K562 (cell line): ENCODE results near the gene SLC22A4. TPM values are rescaled to one million over a fixed set of nuclear protein-coding genes. Genes with fewer than 3 reads are reported as not detected.

Experiments
- ATAC-seq: fragments of 200-7000 bp; cut with Tn5 transposase; 3 replicates; pipeline ENCODE4 v1.9.1; 2020; ENCODE audit warnings: moderate library complexity
- BruUV-seq: library from RNA; stranded (reverse); fragments of 400-500 nt; replicated peaks from 2 replicates; lab custom pipeline; 2021; lab: Mats Ljungman, UMichigan
- CTCF ChIA-PET: fragments of 300-600 bp; formaldehyde crosslinking; extraction: SDS; loops from one replicate; lab custom pipeline; 2021; ENCODE audit warnings: low intra/inter-chr PET ratio; lab: Yijun Ruan, JAX
- POLR2A ChIA-PET: fragments of 300-600, 350-650 bp; sonication (Branson Sonifier 250); formaldehyde crosslinking; extraction: SDS; loops from one replicate; lab custom pipeline; 2021; ENCODE audit warnings: antibody characterized with exemption, inconsistent platforms; lab: Yijun Ruan, JAX
- DNase-seq, 4 experiments: peaks; one replicate each; pipeline versions ENCODE4 v3.0.0 to v3.0.0-alpha.2; 2011 to 2018; ENCODE audit warnings: low spot score in 3 of 4, mixed read lengths in 3 of 4; ENCODE audit errors: extremely low read depth in 1 of 4
- FAIRE-seq: peaks from 2 replicates; lab custom pipeline; 2011; peaks lifted over from hg19 to GRCh38; lab: Jason Lieb, UNC
- H2AFZ ChIP-seq: 2 replicates; pipeline ENCODE4 v1.6.0; 2011; ENCODE audit warnings: low read depth, low read length, control low read depth, inconsistent platforms
- H3K27ac ChIP-seq: fragments of 200-600 bp; 3 replicates; pipeline ENCODE4 v1.8.0; 2011; ENCODE audit warnings: low read depth, mild to moderate bottlenecking, control low read depth, inconsistent platforms, low read length, moderate library complexity, mixed read lengths; ENCODE audit errors: extremely low read depth
- H3K27me3 ChIP-seq, 2 experiments: fragments of 300-600 bp in 1 of 2; 2 replicates in 1 of 2; 3 replicates in 1 of 2; pipeline versions ENCODE4 v1.6.0 to v1.8.0; 2011; ENCODE audit warnings: inconsistent platforms in 2 of 2, low read length in 2 of 2, mild to moderate bottlenecking in 1 of 2, mixed read lengths in 1 of 2, moderate library complexity in 1 of 2; ENCODE audit not compliant: control insufficient read depth in 2 of 2, insufficient read depth in 2 of 2
- H3K36me3 ChIP-seq: fragments of 300-600 bp; 3 replicates; pipeline ENCODE4 v1.8.0; 2011; ENCODE audit warnings: mild to moderate bottlenecking, low read length, inconsistent platforms; ENCODE audit not compliant: control insufficient read depth, insufficient read depth
- H3K4me1 ChIP-seq, 2 experiments: fragments of 200-600 bp in 1 of 2; replicated peaks in 1 of 2; 2 replicates in 1 of 2; 3 replicates in 1 of 2; pipeline versions ENCODE4 v1.5.1 to v1.8.0; 2011; ENCODE audit warnings: inconsistent platforms in 2 of 2, low read length in 2 of 2, mild to moderate bottlenecking in 1 of 2, mixed read lengths in 1 of 2, moderate library complexity in 1 of 2; ENCODE audit not compliant: control insufficient read depth in 2 of 2, insufficient read depth in 2 of 2
- H3K4me2 ChIP-seq: 2 replicates; pipeline ENCODE4 v1.6.1; 2011; ENCODE audit warnings: low read length, control low read depth, inconsistent platforms, mixed read lengths; ENCODE audit not compliant: insufficient read depth
- H3K4me3 ChIP-seq: fragments of 200-600 bp; sonication (generic), shearing (Covaris generic); 2 replicates; pipeline ENCODE4 v1.5.1; 2016; ENCODE audit warnings: control low read depth, inconsistent platforms
- H3K79me2 ChIP-seq: fragments of 200-600 bp; 3 replicates; pipeline ENCODE4 v1.8.0; 2011; ENCODE audit warnings: low read length, inconsistent platforms; ENCODE audit not compliant: control insufficient read depth, insufficient read depth
- H3K9ac ChIP-seq, 2 experiments: 2 replicates each; pipeline versions ENCODE4 v1.6.0 to v1.6.1; 2011; ENCODE audit warnings: low read depth in 2 of 2, low read length in 2 of 2, control low read depth in 1 of 2, inconsistent platforms in 1 of 2, mild to moderate bottlenecking in 1 of 2, mixed read lengths in 1 of 2; ENCODE audit not compliant: insufficient read depth in 1 of 2
- H3K9me1 ChIP-seq: one replicate; pipeline ENCODE4 v1.6.0; 2011; ENCODE audit warnings: inconsistent platforms, mild to moderate bottlenecking, low read length, moderate library complexity; ENCODE audit not compliant: control insufficient read depth, insufficient read depth
- H3K9me3 ChIP-seq: replicated peaks from 2 replicates; pipeline ENCODE4 v1.5.1; 2011; ENCODE audit warnings: low read depth, low read length, inconsistent platforms; ENCODE audit not compliant: control insufficient read depth, insufficient read depth
- H4K20me1 ChIP-seq: replicated peaks from 2 replicates; pipeline ENCODE4 v1.6.1; 2011; ENCODE audit warnings: low read length, inconsistent platforms, mixed read lengths; ENCODE audit not compliant: control insufficient read depth, insufficient read depth
- CREB5 ChIP-seq: fragments of 250-450 bp; sonication (Bioruptor Pico); IDR thresholded peaks from 2 replicates; pipeline ENCODE4 v1.5.0; 2020; ENCODE audit warnings: mild to moderate bottlenecking
- HDGF ChIP-seq: fragments of 450-650 bp; IDR thresholded peaks from 2 replicates; pipeline ENCODE4 v1.6.1; 2016
- RAD51 ChIP-seq: fragments of 450-650 bp; IDR thresholded peaks from 2 replicates; pipeline ENCODE4 v1.7.1; 2016; ENCODE audit warnings: low read depth, mild to moderate bottlenecking, borderline replicate concordance
- SOX6 ChIP-seq: fragments of 450-650 bp; IDR thresholded peaks from 2 replicates; pipeline ENCODE4 v1.6.1; 2014; ENCODE audit warnings: mild to moderate bottlenecking
- SRSF7 ChIP-seq: fragments of 200-400 bp; formaldehyde crosslinking; optimal IDR thresholded peaks from 2 replicates; pipeline ENCODE3; 2017; ENCODE audit warnings: mild to moderate bottlenecking, low read depth, low read length
- SRSF9 ChIP-seq: fragments of 200-400 bp; formaldehyde crosslinking; IDR thresholded peaks from 2 replicates; pipeline ENCODE4 v1.6.1; 2017; ENCODE audit warnings: low read depth, low read length, borderline replicate concordance
- TCF7L2 ChIP-seq: fragments of 150-350 bp; IDR thresholded peaks from 2 replicates; pipeline ENCODE4 v1.6.1; 2016; ENCODE audit warnings: low read depth, mild to moderate bottlenecking, low read length, moderate library complexity
- ZNF133 ChIP-seq: fragments of 250-450 bp; sonication (Bioruptor Pico); IDR thresholded peaks from 2 replicates; pipeline ENCODE4 v1.4.0; 2020; ENCODE audit warnings: mild to moderate bottlenecking
- ZNF778 ChIP-seq: fragments of 450-650 bp; formaldehyde crosslinking; IDR thresholded peaks from 2 replicates; pipeline ENCODE4 v1.4.0; 2020; ENCODE audit warnings: mild to moderate bottlenecking, moderate library complexity
- WGBS: fragments of 100-300 bp; shearing (Covaris generic); methylation state at CpG from one replicate; pipeline ENCODE4 v1.1.6; 2016; ENCODE audit warnings: low coverage, mixed read lengths; ENCODE audit not compliant: insufficient coverage; ENCODE audit errors: missing lambda C conversion rate; 5-methylcytosine and 5-hydroxymethylcytosine counted together
- in situ Hi-C: fragments of 300-500 bp; cut with MboI; formaldehyde crosslinking; loops from 4 replicates; pipeline ENCODE4 v1.15.0; 2018; ENCODE audit warnings: inconsistent platforms, mixed read lengths
- intact Hi-C: fragments of 100-400 bp; cut with micrococcal nuclease; formaldehyde crosslinking; loops from 2 replicates; pipeline ENCODE4 v1.14.2; 2022
- polyA plus RNA-seq, 8 experiments: library from polyadenylated mRNA; depleted of rRNA in 4 of 8; stranded (reverse) in 5 of 8; unstranded in 3 of 8; fragments of >200 nt; fragmentation: Nextera tagmentation in 2 of 8; fragmentation: Illumina TruSeq in 1 of 8; extraction: Ambion mirVana in 2 of 8; extraction: Trizol in 1 of 8; gene quantifications; 2 replicates each; pipeline versions ENCODE4 v1.2.1 to v1.2.3, GENCODE V29; 2011 to 2014; ENCODE audit warnings: inconsistent platforms in 1 of 8, missing spikeins in 1 of 8
- total RNA-seq, 7 experiments: library from RNA; depleted of rRNA in 6 of 7; stranded (reverse); fragments of >200 nt in 6 of 7; fragmentation: Illumina TruSeq in 2 of 7; extraction: Trizol in 2 of 7; gene quantifications; 2 replicates each; pipeline versions ENCODE4 v1.2.1 to v1.2.3, GENCODE V29; 2011 to 2021; ENCODE audit warnings: low replicate concordance in 1 of 7
- TF ChIP-seq, protein P1 (sequence below): IDR thresholded peaks from 3 replicates; pipeline ENCODE4 v1.6.1; 2011; ENCODE audit warnings: borderline replicate concordance, mild to moderate bottlenecking, moderate library complexity; ENCODE audit not compliant: insufficient read length; ENCODE audit errors: extremely low read depth
- TF ChIP-seq, protein P2 (sequence below): sonication (generic); formaldehyde crosslinking; IDR thresholded peaks from 2 replicates; pipeline ENCODE4 v1.8.1; 2022; ENCODE audit warnings: missing genetic modification reagents

Gene SLC22A4
- total and polyA plus RNA-seq, 9 of the 15 experiments (the other 6 are each of a cell fraction or from before 2014, with no cell fraction given) = 2.7 to 9.5 (median 6.2) TPM

GRCh38 chr5:132392978-132393825, 99.0 kb downstream of the SLC22A4 start:
- FAIRE-seq (no peak), DNase-seq (no peak), ATAC-seq (no peak)
- TF ChIP-seq SRSF7 = no peak
- no peak for TF ChIP-seq ZNF778 (CRISPR knock-in tag)
- TF ChIP-seq TCF7L2 = no peak
- TF ChIP-seq, protein P1, sequence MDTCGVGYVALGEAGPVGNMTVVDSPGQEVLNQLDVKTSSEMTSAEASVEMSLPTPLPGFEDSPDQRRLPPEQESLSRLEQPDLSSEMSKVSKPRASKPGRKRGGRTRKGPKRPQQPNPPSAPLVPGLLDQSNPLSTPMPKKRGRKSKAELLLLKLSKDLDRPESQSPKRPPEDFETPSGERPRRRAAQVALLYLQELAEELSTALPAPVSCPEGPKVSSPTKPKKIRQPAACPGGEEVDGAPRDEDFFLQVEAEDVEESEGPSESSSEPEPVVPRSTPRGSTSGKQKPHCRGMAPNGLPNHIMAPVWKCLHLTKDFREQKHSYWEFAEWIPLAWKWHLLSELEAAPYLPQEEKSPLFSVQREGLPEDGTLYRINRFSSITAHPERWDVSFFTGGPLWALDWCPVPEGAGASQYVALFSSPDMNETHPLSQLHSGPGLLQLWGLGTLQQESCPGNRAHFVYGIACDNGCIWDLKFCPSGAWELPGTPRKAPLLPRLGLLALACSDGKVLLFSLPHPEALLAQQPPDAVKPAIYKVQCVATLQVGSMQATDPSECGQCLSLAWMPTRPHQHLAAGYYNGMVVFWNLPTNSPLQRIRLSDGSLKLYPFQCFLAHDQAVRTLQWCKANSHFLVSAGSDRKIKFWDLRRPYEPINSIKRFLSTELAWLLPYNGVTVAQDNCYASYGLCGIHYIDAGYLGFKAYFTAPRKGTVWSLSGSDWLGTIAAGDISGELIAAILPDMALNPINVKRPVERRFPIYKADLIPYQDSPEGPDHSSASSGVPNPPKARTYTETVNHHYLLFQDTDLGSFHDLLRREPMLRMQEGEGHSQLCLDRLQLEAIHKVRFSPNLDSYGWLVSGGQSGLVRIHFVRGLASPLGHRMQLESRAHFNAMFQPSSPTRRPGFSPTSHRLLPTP = no peak
- no peak for TF ChIP-seq ZNF133 (CRISPR knock-in tag)
- no peak for TF ChIP-seq HDGF
- TF ChIP-seq, protein P2, sequence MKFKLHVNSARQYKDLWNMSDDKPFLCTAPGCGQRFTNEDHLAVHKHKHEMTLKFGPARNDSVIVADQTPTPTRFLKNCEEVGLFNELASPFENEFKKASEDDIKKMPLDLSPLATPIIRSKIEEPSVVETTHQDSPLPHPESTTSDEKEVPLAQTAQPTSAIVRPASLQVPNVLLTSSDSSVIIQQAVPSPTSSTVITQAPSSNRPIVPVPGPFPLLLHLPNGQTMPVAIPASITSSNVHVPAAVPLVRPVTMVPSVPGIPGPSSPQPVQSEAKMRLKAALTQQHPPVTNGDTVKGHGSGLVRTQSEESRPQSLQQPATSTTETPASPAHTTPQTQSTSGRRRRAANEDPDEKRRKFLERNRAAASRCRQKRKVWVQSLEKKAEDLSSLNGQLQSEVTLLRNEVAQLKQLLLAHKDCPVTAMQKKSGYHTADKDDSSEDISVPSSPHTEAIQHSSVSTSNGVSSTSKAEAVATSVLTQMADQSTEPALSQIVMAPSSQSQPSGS (CRISPR knock-in tag) = no peak
- TF ChIP-seq CREB5 = no peak
- TF ChIP-seq RAD51 = no peak
- TF ChIP-seq SRSF9 = no peak
- no peak for TF ChIP-seq SOX6
- Histone ChIP-seq H3K9ac (no peak overlapping the region), H4K20me1 (no peaks in the 10 kb centered on the region), H3K27ac (no peak overlapping the region), H3K36me3 (peaks cover 58% of the 10 kb centered on the region; the same call in 2 of the 3 replicates), H3K9me1 (no peaks in the 10 kb centered on the region), H2AFZ (no peak overlapping the region), H3K27me3 (no peaks in the 10 kb centered on the region), H3K79me2 (no peaks in the 10 kb centered on the region), H3K9me3 (no peaks in the 10 kb centered on the region), H3K4me1 (no peaks in the 10 kb centered on the region; a peak in 1 of 5 replicates), H3K4me2 (no peak overlapping the region), H3K4me3 (no peak overlapping the region)
- 78% methylated on average over 6 of the region's 6 CpGs for WGBS
- ChIA-PET CTCF (no interaction called here), POLR2A (no interaction called here)
- intact Hi-C loops (no loop called here), in situ Hi-C loops (loop anchor here (25.0 kb wide), 1 partner anchor 331 kb away; the partner anchor contains the start of genes CSF2 and IL3)
- BruUV-seq = no TSS peak
